Middle frontal gyrus (tissue), 1 donor: ENCODE data around the gene CREB5.

Experiments
- DNase-seq: peaks from one replicate; pipeline ENCODE4 v3.0.0-alpha.2; 2015; ENCODE audit warnings: low spot score; ENCODE audit errors: extremely low spot score

Gene CREB5

GRCh38 chr7:28477041-28477442, 64.7 kb downstream of the CREB5 start:
- no peak for DNase-seq

- DNase-seq, result no peak
Measured at GRCh38 chr7:28478656-28479055, 66.3 kb downstream of the CREB5 start.

GRCh38 chr7:28479507-28479947, 67.2 kb downstream of the CREB5 start:
- no peak for DNase-seq

- DNase-seq, result no peak
Measured at GRCh38 chr7:28480595-28480994, 68.3 kb downstream of the CREB5 start.

GRCh38 chr7:28481091-28481926, 69.0 kb downstream of the CREB5 start:
- DNase-seq, result no peak

- DNase-seq, result no peak
Measured at GRCh38 chr7:28483112-28483511, 70.8 kb downstream of the CREB5 start.

GRCh38 chr7:28483908-28484605, 71.7 kb downstream of the CREB5 start:
- no peak for DNase-seq

GRCh38 chr7:28484606-28484935, 72.3 kb downstream of the CREB5 start:
- no peak for DNase-seq

GRCh38 chr7:28487487-28487886, 75.2 kb downstream of the CREB5 start:
- DNase-seq, result no peak

GRCh38 chr7:28488061-28488791, 75.9 kb downstream of the CREB5 start:
- DNase-seq, result no peak

GRCh38 chr7:28490831-28491230, 78.5 kb downstream of the CREB5 start:
- no peak for DNase-seq

- no peak for DNase-seq
Measured at GRCh38 chr7:28493477-28493876, 81.2 kb downstream of the CREB5 start.

GRCh38 chr7:28497009-28497408, 84.7 kb downstream of the CREB5 start:
- DNase-seq, result no peak

- DNase-seq, result no peak
Measured at GRCh38 chr7:28498636-28499035, 86.3 kb downstream of the CREB5 start.

GRCh38 chr7:28500138-28500537, 87.8 kb downstream of the CREB5 start:
- no peak for DNase-seq

- DNase-seq, result no peak
Measured at GRCh38 chr7:28502408-28502807, 90.1 kb downstream of the CREB5 start.

GRCh38 chr7:28503396-28503795, 91.1 kb downstream of the CREB5 start:
- DNase-seq, result no peak

- no peak for DNase-seq
Measured at GRCh38 chr7:28505014-28505413, 92.7 kb downstream of the CREB5 start.

GRCh38 chr7:28505867-28506266, 93.5 kb downstream of the CREB5 start:
- DNase-seq, result no peak

GRCh38 chr7:28507525-28508282, 95.4 kb downstream of the CREB5 start:
- DNase-seq, result no peak

GRCh38 chr7:28509251-28510025, 97.1 kb downstream of the CREB5 start:
- DNase-seq, result no peak
